Measurements from ENCODE around the gene TCAP.

The TCAP gene

DNA sequence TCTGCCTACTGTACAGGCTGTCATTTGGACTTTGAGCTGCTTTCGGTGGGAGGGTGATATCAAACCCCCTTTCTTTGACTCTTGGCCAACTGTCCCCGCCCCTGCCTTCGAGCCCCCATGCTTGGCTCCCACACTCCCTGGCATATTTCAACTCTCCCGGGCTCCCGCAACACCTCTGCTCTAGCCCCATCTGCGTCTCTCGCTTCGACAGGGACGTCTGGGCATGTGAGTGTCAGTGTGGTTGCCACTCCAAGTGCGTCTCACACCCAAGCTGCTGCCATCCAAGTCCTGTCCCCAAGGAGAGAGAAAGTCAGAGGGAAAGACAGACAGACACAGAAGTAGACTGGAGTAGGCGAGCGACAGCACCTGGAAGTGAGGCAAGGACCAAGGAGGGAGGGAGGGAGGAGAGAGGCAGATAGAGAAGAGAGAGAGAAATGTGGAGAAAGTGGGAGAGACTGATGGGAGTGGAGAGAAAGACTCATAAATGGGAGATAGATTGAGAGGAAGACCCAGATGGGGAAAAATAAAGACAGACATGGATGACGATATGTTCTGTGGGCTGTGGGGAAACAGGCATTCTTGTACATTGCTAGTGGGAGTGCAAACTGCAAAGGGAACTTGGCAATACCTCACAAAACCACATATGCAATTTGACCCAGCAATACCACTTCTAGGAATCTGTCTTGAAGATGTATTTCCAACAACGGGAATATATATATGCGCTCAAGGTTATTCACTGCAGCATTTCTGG, 16.4 kb upstream of the TCAP start:
- no peak for DNase-seq (ENCODE audit: low read depth)
- no peak overlapping the region for H3K4me3 ChIP-seq (ENCODE audit: control insufficient read depth, low read depth, low read length)
- TF ChIP-seq, protein P1, sequence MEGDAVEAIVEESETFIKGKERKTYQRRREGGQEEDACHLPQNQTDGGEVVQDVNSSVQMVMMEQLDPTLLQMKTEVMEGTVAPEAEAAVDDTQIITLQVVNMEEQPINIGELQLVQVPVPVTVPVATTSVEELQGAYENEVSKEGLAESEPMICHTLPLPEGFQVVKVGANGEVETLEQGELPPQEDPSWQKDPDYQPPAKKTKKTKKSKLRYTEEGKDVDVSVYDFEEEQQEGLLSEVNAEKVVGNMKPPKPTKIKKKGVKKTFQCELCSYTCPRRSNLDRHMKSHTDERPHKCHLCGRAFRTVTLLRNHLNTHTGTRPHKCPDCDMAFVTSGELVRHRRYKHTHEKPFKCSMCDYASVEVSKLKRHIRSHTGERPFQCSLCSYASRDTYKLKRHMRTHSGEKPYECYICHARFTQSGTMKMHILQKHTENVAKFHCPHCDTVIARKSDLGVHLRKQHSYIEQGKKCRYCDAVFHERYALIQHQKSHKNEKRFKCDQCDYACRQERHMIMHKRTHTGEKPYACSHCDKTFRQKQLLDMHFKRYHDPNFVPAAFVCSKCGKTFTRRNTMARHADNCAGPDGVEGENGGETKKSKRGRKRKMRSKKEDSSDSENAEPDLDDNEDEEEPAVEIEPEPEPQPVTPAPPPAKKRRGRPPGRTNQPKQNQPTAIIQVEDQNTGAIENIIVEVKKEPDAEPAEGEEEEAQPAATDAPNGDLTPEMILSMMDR (IDR thresholded peaks at IDR 0.05; ENCODE audit: control insufficient read depth, insufficient read depth, low read depth, low read length, missing control alignments) = no peak

DNA sequence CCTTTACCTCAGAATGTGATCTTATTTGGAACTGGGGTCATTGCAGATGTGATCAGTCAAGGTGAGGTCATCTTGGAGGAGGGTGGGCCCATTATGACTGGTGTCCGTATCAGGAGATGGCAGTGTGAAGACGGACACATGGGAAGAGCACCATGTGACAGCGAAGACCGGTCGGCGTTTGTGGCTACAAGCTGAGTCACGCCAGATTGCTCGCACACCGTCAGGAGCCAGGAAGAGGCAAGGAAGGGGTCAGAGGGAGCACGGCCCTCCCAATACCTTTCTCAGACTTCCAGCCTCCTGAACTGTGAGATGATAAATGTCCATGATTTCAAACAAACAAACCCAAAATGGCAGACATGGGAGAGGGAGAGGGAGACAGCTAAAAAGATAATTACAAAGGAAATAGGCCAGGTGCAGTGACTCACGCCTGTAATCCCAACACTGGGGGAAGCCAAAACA, 15.0 kb upstream of the TCAP start:
- TF ChIP-seq, protein P1 (IDR thresholded peaks at IDR 0.05; ENCODE audit: control insufficient read depth, insufficient read depth, low read depth, low read length, missing control alignments) = no peak
- H3K4me3 ChIP-seq (ENCODE audit: control insufficient read depth, low read depth, low read length) = no peak overlapping the region
- no peak for DNase-seq (ENCODE audit: low read depth)

DNA sequence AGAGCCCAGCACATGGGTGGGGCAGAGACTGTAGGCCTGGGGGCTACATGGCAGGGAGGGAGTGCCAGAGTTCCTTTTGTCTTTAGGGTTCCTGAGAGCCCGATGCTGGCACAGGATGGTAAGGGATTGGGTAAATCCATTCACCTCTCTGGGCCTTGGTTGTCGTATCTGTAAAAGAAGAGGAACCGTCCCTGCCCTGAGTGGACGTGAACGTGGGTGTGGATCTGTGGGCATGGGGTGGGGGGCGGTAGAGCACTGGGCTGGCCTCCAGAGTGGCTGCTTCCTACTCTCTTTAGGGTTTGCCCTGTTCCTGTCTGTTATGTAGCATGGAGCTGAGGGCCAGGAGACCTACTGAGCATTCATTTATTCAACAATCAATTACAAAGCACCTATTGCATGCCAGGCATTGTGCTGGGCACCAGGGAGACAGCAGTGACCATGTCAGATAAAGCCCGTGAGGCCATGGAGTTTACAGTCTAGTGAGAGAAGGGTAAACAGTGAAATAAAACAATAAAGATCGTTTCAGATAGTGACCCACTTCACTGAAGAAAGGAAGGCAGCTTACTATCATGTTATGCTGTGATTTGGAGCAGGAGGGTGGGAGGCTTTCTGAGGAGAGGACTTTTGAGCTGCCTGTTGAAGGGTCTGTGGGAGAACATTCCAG, 13.1 kb upstream of the TCAP start:
- DNase-seq (ENCODE audit: low read depth) = no peak
- TF ChIP-seq, protein P1 (IDR thresholded peaks at IDR 0.05; ENCODE audit: control insufficient read depth, insufficient read depth, low read depth, low read length, missing control alignments) = no peak
- H3K4me3 ChIP-seq (ENCODE audit: control insufficient read depth, low read depth, low read length) = no peak overlapping the region

DNA sequence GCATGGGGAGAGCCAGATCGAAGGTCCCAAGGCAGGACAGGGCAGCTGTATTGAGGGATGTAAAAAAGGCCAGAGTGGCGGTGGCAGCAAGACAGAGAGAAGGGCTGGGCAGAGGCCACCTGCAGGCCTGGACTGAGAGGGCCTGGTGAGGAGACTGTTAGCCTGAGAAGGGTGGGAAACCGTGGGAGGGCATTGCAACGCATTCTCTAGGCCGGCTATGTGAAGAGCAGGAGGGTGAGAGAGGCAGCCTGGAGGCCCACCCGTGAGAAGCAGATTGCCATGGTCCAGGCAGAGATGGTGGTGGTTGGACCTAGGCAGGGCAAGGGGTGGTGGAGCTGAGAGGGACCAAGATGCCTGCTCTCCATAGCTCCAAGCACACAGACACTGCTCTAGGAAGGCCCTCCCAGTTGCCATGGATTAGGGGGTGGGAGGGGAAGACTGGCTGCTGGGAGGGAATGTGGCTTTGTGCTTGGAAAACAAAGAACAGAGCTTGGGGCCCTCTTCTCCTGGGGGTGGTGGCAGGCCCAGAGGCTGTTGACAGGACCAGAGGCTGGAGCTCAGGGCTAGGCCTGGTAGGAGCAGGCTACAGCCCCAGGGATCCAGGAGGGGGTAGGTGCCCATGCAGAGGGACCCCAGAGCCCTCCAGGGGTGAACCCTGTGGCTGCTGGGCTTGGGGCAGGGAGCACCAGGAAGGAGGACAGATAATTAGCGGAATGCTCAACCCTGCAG, 12.4 kb upstream of the TCAP start:
- H3K4me3 ChIP-seq (ENCODE audit: control insufficient read depth, low read depth, low read length) = no peak overlapping the region
- TF ChIP-seq, protein P1 (IDR thresholded peaks at IDR 0.05; ENCODE audit: control insufficient read depth, insufficient read depth, low read depth, low read length, missing control alignments) = no peak
- DNase-seq (ENCODE audit: low read depth) = no peak

DNA sequence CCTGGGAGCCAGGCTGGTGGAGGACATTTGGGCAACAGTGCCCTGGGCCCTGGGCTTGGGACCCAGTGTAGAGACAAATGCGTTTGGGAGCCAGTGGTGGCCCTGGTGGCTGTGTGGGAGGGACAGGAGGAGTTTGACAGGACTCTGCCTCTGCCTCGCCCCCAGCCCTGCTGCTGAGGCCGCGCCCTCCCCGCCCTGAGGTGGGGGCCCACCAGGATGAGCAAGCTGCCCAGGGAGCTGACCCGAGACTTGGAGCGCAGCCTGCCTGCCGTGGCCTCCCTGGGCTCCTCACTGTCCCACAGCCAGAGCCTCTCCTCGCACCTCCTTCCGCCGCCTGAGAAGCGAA, 11.9 kb upstream of the TCAP start:
- no peak overlapping the region for H3K4me3 ChIP-seq (ENCODE audit: control insufficient read depth, low read depth, low read length)
- TF ChIP-seq, protein P1 (IDR thresholded peaks at IDR 0.05; ENCODE audit: control insufficient read depth, insufficient read depth, low read depth, low read length, missing control alignments) = no peak
- DNase-seq (ENCODE audit: low read depth) = no peak

DNA sequence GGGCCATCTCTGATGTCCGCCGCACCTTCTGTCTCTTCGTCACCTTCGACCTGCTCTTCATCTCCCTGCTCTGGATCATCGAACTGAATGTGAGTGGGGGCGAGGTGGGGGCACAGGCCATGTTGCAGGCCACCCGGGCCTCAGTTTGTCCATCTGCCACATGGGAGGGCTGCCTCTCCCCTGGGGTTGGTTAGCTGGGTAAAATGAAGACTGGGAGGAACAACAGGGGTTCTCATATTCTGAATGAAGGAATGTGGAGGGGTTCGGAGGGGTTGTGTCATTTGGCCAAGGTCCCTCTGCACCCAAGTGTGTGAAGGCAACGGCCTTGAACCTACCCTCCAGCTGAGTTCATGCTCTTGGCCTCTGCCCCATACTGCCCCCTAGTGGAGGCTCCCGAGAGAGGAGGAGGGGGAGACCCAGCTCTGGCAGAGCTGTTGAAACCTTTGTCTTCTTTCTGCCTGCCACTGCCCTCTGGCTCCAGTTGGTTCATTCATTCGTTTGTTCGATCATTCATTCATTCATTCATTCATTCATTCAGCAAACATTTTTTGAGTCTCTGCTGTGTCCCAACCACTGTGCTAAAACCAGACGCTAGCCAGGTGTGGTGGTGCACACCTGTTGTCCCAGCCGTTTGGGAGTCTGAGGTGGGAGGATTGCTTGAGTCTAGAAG, 11.4 kb upstream of the TCAP start:
- TF ChIP-seq, protein P1 (IDR thresholded peaks at IDR 0.05; ENCODE audit: control insufficient read depth, insufficient read depth, low read depth, low read length, missing control alignments) = peak; percentile 91
- H3K4me3 ChIP-seq (ENCODE audit: control insufficient read depth, low read depth, low read length) = no peak overlapping the region
- no peak for DNase-seq (ENCODE audit: low read depth)
